Measurements from ENCODE around the gene KIRREL3. TPM values are rescaled to one million over a fixed set of nuclear protein-coding genes. Genes with fewer than 3 reads are reported as not detected.

KIRREL3 gene
- total and polyA plus RNA-seq, 7 experiments from 2014 or later: not detected

GRCh38 chr11:126736682-126737572 is 263.6 kb downstream of the KIRREL3 start:
- no peak overlapping the region for H3K4me3 Mint-ChIP-seq
- Histone ChIP-seq H3K4me1 (ENCODE audit: control insufficient read depth in 2 of 2, insufficient read depth in 2 of 2, low read length in 2 of 2) (no peaks in the 10 kb centered on the region), H3K36me3 (ENCODE audit: control insufficient read depth in 2 of 3, insufficient read depth in 3 of 3, low read length in 3 of 3) (no peaks in the 10 kb centered on the region), H3K27me3 (ENCODE audit: control insufficient read depth in 2 of 2, insufficient read depth in 2 of 2, low read length in 2 of 2) (no peaks in the 10 kb centered on the region), H3K9me3 (ENCODE audit: control insufficient read depth in 2 of 3, low read length in 3 of 3) (no peaks in the 10 kb centered on the region), H3K4me3 (ENCODE audit: low read length) (no peak overlapping the region), H3K27ac (ENCODE audit: low read depth, low read length) (no peak overlapping the region)
- no peak overlapping the region for H3K27ac Mint-ChIP-seq
- DNase-seq (no peak), ATAC-seq (no peak)
- no peaks in the 10 kb centered on the region for H3K36me3 Mint-ChIP-seq
- ChIA-PET POLR2A (no interaction called here), CTCF (no interaction called here)
- H3K27me3 Mint-ChIP-seq: peaks cover 0 to 17% (median 5%) of the 10 kb centered on the region in 5 donors
- peaks cover 0 to 2% (median 0%) of the 10 kb centered on the region in 11 donors for H3K9me3 Mint-ChIP-seq
- no peaks in the 10 kb centered on the region for H3K4me1 Mint-ChIP-seq
- intact Hi-C loops (cut with micrococcal nuclease): no loop called here

- Histone ChIP-seq H3K9me3 (ENCODE audit: control insufficient read depth in 2 of 3, low read length in 3 of 3) (no peaks in the 10 kb centered on the region), H3K36me3 (ENCODE audit: control insufficient read depth in 2 of 3, insufficient read depth in 3 of 3, low read length in 3 of 3) (no peaks in the 10 kb centered on the region), H3K27me3 (ENCODE audit: control insufficient read depth in 2 of 2, insufficient read depth in 2 of 2, low read length in 2 of 2) (no peaks in the 10 kb centered on the region), H3K4me1 (ENCODE audit: control insufficient read depth in 2 of 2, insufficient read depth in 2 of 2, low read length in 2 of 2) (no peaks in the 10 kb centered on the region), H3K4me3 (ENCODE audit: low read length) (no peak overlapping the region), H3K27ac (ENCODE audit: low read depth, low read length) (no peak overlapping the region)
- DNase-seq (no peak), ATAC-seq (no peak)
- H3K27me3 Mint-ChIP-seq: peaks cover 2 to 32% (median 9%) of the 10 kb centered on the region in 5 donors
- H3K27ac Mint-ChIP-seq: no peak overlapping the region
- ChIA-PET CTCF (no interaction called here), POLR2A (no interaction called here)
- intact Hi-C loops (cut with micrococcal nuclease): no loop called here
- H3K4me3 Mint-ChIP-seq: no peak overlapping the region
- H3K9me3 Mint-ChIP-seq: peaks cover 0 to 4% (median 0%) of the 10 kb centered on the region in 11 donors
- no peaks in the 10 kb centered on the region for H3K4me1 Mint-ChIP-seq
- H3K36me3 Mint-ChIP-seq: no peaks in the 10 kb centered on the region
Measured at GRCh38 chr11:126734752-126735151, 265.8 kb downstream of the KIRREL3 start.

DNA sequence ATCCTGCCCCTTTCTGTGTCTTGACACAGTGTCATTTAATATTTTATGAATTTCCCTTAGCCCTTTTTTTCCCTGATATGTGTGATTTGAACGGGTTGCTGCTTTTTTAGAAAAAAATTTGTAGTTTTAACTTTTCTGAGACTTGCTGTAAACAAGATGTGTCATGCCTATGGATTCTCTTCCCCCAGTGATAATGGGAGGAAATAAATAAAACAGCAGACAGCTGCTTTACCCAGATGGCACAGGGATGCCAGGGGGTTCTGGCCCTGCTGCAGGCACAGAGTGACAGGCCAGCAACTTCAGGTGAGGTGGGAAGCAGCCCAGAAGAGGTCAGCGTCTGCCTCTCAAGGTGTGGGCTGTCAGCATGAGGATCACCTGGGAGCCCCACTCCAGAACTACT is 266.9 kb downstream of the KIRREL3 start:
- Mint-ChIP-seq H3K9me3 (peaks cover 0 to 4% (median 0%) of the 10 kb centered on the region in 11 donors), H3K27me3 (peaks cover 2 to 37% (median 14%) of the 10 kb centered on the region in 5 donors), H3K27ac (no peak overlapping the region), H3K4me3 (no peak overlapping the region), H3K4me1 (no peaks in the 10 kb centered on the region), H3K36me3 (no peaks in the 10 kb centered on the region)
- ATAC-seq (no peak), DNase-seq (no peak)
- Histone ChIP-seq H3K4me3 (ENCODE audit: low read length) (no peak overlapping the region), H3K9me3 (ENCODE audit: control insufficient read depth in 2 of 3, low read length in 3 of 3) (no peaks in the 10 kb centered on the region), H3K27ac (ENCODE audit: low read depth, low read length) (no peak overlapping the region), H3K27me3 (ENCODE audit: control insufficient read depth in 2 of 2, insufficient read depth in 2 of 2, low read length in 2 of 2) (no peaks in the 10 kb centered on the region), H3K36me3 (ENCODE audit: control insufficient read depth in 2 of 3, insufficient read depth in 3 of 3, low read length in 3 of 3) (no peaks in the 10 kb centered on the region), H3K4me1 (ENCODE audit: control insufficient read depth in 2 of 2, insufficient read depth in 2 of 2, low read length in 2 of 2) (no peaks in the 10 kb centered on the region)
- CTCF ChIA-PET: no interaction called here
- POLR2A ChIA-PET: no interaction called here
- intact Hi-C loops (cut with micrococcal nuclease): no loop called here

- POLR2A ChIA-PET: no interaction called here
- peaks cover 2 to 42% (median 14%) of the 10 kb centered on the region in 5 donors for H3K27me3 Mint-ChIP-seq
- Histone ChIP-seq H3K4me1 (ENCODE audit: control insufficient read depth in 2 of 2, insufficient read depth in 2 of 2, low read length in 2 of 2) (no peaks in the 10 kb centered on the region), H3K27ac (ENCODE audit: low read depth, low read length) (no peak overlapping the region), H3K27me3 (ENCODE audit: control insufficient read depth in 2 of 2, insufficient read depth in 2 of 2, low read length in 2 of 2) (no peaks in the 10 kb centered on the region), H3K4me3 (ENCODE audit: low read length) (no peak overlapping the region), H3K9me3 (ENCODE audit: control insufficient read depth in 2 of 3, low read length in 3 of 3) (no peaks in the 10 kb centered on the region), H3K36me3 (ENCODE audit: control insufficient read depth in 2 of 3, insufficient read depth in 3 of 3, low read length in 3 of 3) (no peaks in the 10 kb centered on the region)
- no peak for DNase-seq
- H3K4me1 Mint-ChIP-seq: no peaks in the 10 kb centered on the region
- H3K27ac Mint-ChIP-seq: no peak overlapping the region
- intact Hi-C loops (cut with micrococcal nuclease): no loop called here
- CTCF ChIA-PET: no interaction called here
- ATAC-seq: no peak
- H3K36me3 Mint-ChIP-seq: no peaks in the 10 kb centered on the region
- H3K9me3 Mint-ChIP-seq: peaks cover 0 to 4% (median 0%) of the 10 kb centered on the region in 11 donors
- no peak overlapping the region for H3K4me3 Mint-ChIP-seq
Measured at GRCh38 chr11:126732981-126733380, 267.6 kb downstream of the KIRREL3 start.

DNA sequence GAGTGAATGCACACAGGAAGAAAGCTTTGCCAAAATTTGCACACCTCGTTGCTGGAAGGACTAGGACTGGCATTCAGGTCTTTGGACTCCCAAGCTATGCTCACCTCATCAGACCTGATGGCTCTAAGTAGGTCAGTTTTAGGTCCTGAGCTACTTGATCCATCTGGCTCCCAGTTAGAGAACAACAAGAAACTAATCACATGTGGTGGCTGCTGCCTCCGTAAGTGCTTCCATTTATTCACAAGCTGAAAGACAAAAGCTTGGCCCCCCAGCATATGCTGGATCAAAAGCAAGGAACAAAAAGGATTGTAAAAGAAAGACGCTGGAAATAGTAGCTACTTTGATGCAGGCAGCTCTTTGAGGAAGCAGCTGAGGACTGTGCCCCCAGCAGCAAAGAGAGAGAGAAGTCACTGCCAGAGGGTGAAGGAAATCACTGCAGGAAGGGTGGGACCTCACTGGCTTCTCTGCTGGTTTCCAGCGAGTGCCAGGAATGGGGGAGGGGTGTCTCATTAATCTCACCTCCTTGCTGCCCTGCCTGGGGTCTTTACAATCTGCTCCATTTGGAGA is 268.9 kb downstream of the KIRREL3 start:
- peaks cover 0 to 4% (median 0%) of the 10 kb centered on the region in 11 donors for H3K9me3 Mint-ChIP-seq
- H3K9me3 ChIP-seq (ENCODE audit: control insufficient read depth in 2 of 3, low read length in 3 of 3): no peaks in the 10 kb centered on the region
- DNase-seq (no peak), ATAC-seq (no peak)
- no peak overlapping the region for H3K27ac Mint-ChIP-seq
- no peak overlapping the region for H3K4me3 ChIP-seq (ENCODE audit: low read length)
- no peaks in the 10 kb centered on the region for H3K36me3 Mint-ChIP-seq
- intact Hi-C loops (cut with micrococcal nuclease): no loop called here
- H3K27me3 Mint-ChIP-seq: peaks cover 2 to 46% (median 14%) of the 10 kb centered on the region in 5 donors
- H3K4me1 Mint-ChIP-seq: no peaks in the 10 kb centered on the region
- H3K36me3 ChIP-seq (ENCODE audit: control insufficient read depth in 2 of 3, insufficient read depth in 3 of 3, low read length in 3 of 3): no peaks in the 10 kb centered on the region
- ChIA-PET POLR2A (no interaction called here), CTCF (no interaction called here)
- H3K27ac ChIP-seq (ENCODE audit: low read depth, low read length): no peak overlapping the region
- H3K4me1 ChIP-seq (ENCODE audit: control insufficient read depth in 2 of 2, insufficient read depth in 2 of 2, low read length in 2 of 2): no peaks in the 10 kb centered on the region
- no peaks in the 10 kb centered on the region for H3K27me3 ChIP-seq (ENCODE audit: control insufficient read depth in 2 of 2, insufficient read depth in 2 of 2, low read length in 2 of 2)
- H3K4me3 Mint-ChIP-seq: no peak overlapping the region

GRCh38 chr11:126727381-126727780 is 273.2 kb downstream of the KIRREL3 start:
- no peaks in the 10 kb centered on the region for H3K9me3 ChIP-seq (ENCODE audit: control insufficient read depth in 2 of 3, low read length in 3 of 3)
- peaks cover 0 to 31% (median 14%) of the 10 kb centered on the region in 5 donors for H3K27me3 Mint-ChIP-seq
- ChIA-PET POLR2A (no interaction called here), CTCF (no interaction called here)
- H3K4me3 ChIP-seq (ENCODE audit: low read length): no peak overlapping the region
- peaks cover 0 to 4% (median 0%) of the 10 kb centered on the region in 11 donors for H3K9me3 Mint-ChIP-seq
- H3K27me3 ChIP-seq (ENCODE audit: control insufficient read depth in 2 of 2, insufficient read depth in 2 of 2, low read length in 2 of 2): no peaks in the 10 kb centered on the region
- H3K4me1 ChIP-seq (ENCODE audit: control insufficient read depth in 2 of 2, insufficient read depth in 2 of 2, low read length in 2 of 2): no peaks in the 10 kb centered on the region
- H3K27ac ChIP-seq (ENCODE audit: low read depth, low read length): no peak overlapping the region
- no peak overlapping the region for H3K4me3 Mint-ChIP-seq
- no peak for DNase-seq
- H3K36me3 Mint-ChIP-seq: no peaks in the 10 kb centered on the region
- H3K4me1 Mint-ChIP-seq: no peaks in the 10 kb centered on the region
- H3K27ac Mint-ChIP-seq: no peak overlapping the region
- intact Hi-C loops (cut with micrococcal nuclease): no loop called here
- no peak for ATAC-seq
- no peaks in the 10 kb centered on the region for H3K36me3 ChIP-seq (ENCODE audit: control insufficient read depth in 2 of 3, insufficient read depth in 3 of 3, low read length in 3 of 3)

DNA sequence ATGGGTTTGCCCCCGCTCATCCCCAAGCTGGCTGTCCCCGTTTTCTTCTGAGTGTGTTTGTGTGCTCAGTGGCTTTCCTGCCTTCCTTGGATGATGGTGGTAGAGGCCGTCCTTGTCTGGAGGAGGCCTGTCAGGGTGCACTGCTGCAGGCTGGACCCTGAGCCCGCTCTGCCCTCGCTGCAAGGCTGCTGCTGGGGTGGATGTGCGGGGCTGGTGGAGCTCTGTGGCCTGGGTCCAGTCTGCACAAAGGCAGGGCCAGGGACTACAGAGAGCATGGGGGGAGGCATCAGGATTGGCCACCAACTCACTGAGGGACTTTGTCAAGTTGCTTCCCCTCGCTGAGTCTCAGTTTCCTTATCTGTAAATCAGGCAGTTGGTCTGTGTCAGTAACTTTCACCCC is 275.0 kb downstream of the KIRREL3 start:
- POLR2A ChIA-PET: no interaction called here
- H3K36me3 Mint-ChIP-seq: no peaks in the 10 kb centered on the region
- H3K4me3 ChIP-seq (ENCODE audit: low read length): no peak overlapping the region
- no peaks in the 10 kb centered on the region for H3K9me3 ChIP-seq (ENCODE audit: control insufficient read depth in 2 of 3, low read length in 3 of 3)
- ATAC-seq: no peak
- no peaks in the 10 kb centered on the region for H3K36me3 ChIP-seq (ENCODE audit: control insufficient read depth in 2 of 3, insufficient read depth in 3 of 3, low read length in 3 of 3)
- H3K27ac Mint-ChIP-seq: no peak overlapping the region
- intact Hi-C loops (cut with micrococcal nuclease): no loop called here
- no peaks in the 10 kb centered on the region for H3K4me1 ChIP-seq (ENCODE audit: control insufficient read depth in 2 of 2, insufficient read depth in 2 of 2, low read length in 2 of 2)
- no peak for DNase-seq
- no peak overlapping the region for H3K27ac ChIP-seq (ENCODE audit: low read depth, low read length)
- H3K4me3 Mint-ChIP-seq: no peak overlapping the region
- H3K9me3 Mint-ChIP-seq: peaks cover 0 to 3% (median 0%) of the 10 kb centered on the region in 11 donors
- CTCF ChIA-PET: no interaction called here
- H3K4me1 Mint-ChIP-seq: no peaks in the 10 kb centered on the region
- peaks cover 0 to 26% (median 10%) of the 10 kb centered on the region in 5 donors for H3K27me3 Mint-ChIP-seq
- no peaks in the 10 kb centered on the region for H3K27me3 ChIP-seq (ENCODE audit: control insufficient read depth in 2 of 2, insufficient read depth in 2 of 2, low read length in 2 of 2)
